AG09319 (cell line): ENCODE data around the gene TBC1D10B.
"Not testable (repeated sequence)": the region's sequence is repeated elsewhere in the genome, so short reads cannot be mapped to it uniquely, and the experiment has no call there.

Experiments
- DNase-seq: peaks from one replicate; pipeline ENCODE4 v3.0.0-alpha.2; 2010; ENCODE audit warnings: low read depth; ENCODE audit errors: extremely low read depth
- CTCF ChIP-seq: IDR thresholded peaks from 2 replicates; pipeline ENCODE4 v1.5.1; 2011; ENCODE audit warnings: low read depth, mild to moderate bottlenecking, inconsistent platforms, low read length, moderate library complexity

The TBC1D10B gene

GRCh38 chr16:30350134-30350871, 20.0 kb downstream of the TBC1D10B start:
- no peak for TF ChIP-seq CTCF
- no peak for DNase-seq

- DNase-seq: no peak
- TF ChIP-seq CTCF: no peak
Observed at GRCh38 chr16:30349675-30350074, 20.6 kb downstream of the TBC1D10B start.

- DNase-seq: no peak
- TF ChIP-seq CTCF: no peak
Observed at GRCh38 chr16:30348929-30349328, 21.4 kb downstream of the TBC1D10B start.

- TF ChIP-seq CTCF: no peak
- no peak for DNase-seq
Observed at GRCh38 chr16:30348113-30348512, 22.2 kb downstream of the TBC1D10B start.

- TF ChIP-seq CTCF: no peak
Observed at GRCh38 chr16:30346286-30346685, 24.0 kb downstream of the TBC1D10B start.

GRCh38 chr16:30343491-30343820, 26.8 kb downstream of the TBC1D10B start:
- not testable (repeated sequence) for DNase-seq

More at GRCh38 chr16:30346286-30346685, 24.0 kb downstream of the TBC1D10B start:
- DNase-seq: no peak

- no peak for DNase-seq
- TF ChIP-seq CTCF: no peak
Observed at GRCh38 chr16:30342751-30343490, 27.4 kb downstream of the TBC1D10B start.

GRCh38 chr16:30341971-30342370, 28.3 kb downstream of the TBC1D10B start:
- DNase-seq: not testable (repeated sequence)
